H1 (cell line): ENCODE data around the gene USP26. TPM values are rescaled to one million over a fixed set of nuclear protein-coding genes. Genes with fewer than 3 reads are reported as not detected.

Experiments
- CHD7 ChIP-seq: fragments of 300-600 bp; sonication (generic); IDR thresholded peaks from 2 replicates; pipeline ENCODE4 v1.7.1; 2012; ENCODE audit warnings: low read length, moderate library complexity, mild to moderate bottlenecking, inconsistent platforms; ENCODE audit not compliant: insufficient replicate concordance
- SIRT6 ChIP-seq: IDR thresholded peaks from one replicate; pipeline ENCODE4 v1.7.1; 2012; ENCODE audit warnings: low read length, inconsistent platforms
- polyA plus RNA-seq, 7 experiments: library from polyadenylated mRNA; depleted of rRNA in 3 of 7; stranded (reverse) in 5 of 7; unstranded in 2 of 7; fragments of >200 nt in 5 of 7; fragments of 200-250 nt in 2 of 7; gene quantifications; 1 replicate in 5 of 7; 2 replicates in 1 of 7; 4 replicates in 1 of 7; pipeline versions ENCODE4 v1.2.1 to v1.2.3, GENCODE V29; 2011 to 2013; ENCODE audit warnings: missing spikeins in 2 of 7, mixed read lengths in 2 of 7
- total RNA-seq: library from RNA; stranded (reverse); fragmentation: NEBNext Ultra II Directional; extraction: Animal tissue kit (Norgen Biotek cat#: 25700); gene quantifications from 2 replicates; pipeline ENCODE4 v1.2.1, GENCODE V29; 2021

The USP26 gene
- total and polyA plus RNA-seq, 2 of the 8 experiments (the other 6 are each of a cell fraction or from before 2014, with no cell fraction given), result not detected

GRCh38 chrX:132984058-132984650 lies 112.8 kb downstream of the USP26 start (continued):
- no peak for TF ChIP-seq CHD7
- no peak for TF ChIP-seq SIRT6
- TF ChIP-seq, all 59 proteins: peak for 0
